Naive thymus-derived CD8-positive, alpha-beta T cell (primary cell): ENCODE data around the gene C3orf18. TPM values are rescaled to one million over a fixed set of nuclear protein-coding genes. Genes with fewer than 3 reads are reported as not detected.

Experiments used
- ATAC-seq, 2 donors: fragments of 150-1000 bp; cut with Tn5 transposase in 1 of 2; sonication (Bioruptor Pico), chemical (Tn5 transposase) in 1 of 2; 1 replicate in 1 of 2; 2 replicates in 1 of 2; pipeline ENCODE4 v1.10.0; 2021; ENCODE audit warnings: mild to moderate bottlenecking in 2 of 2, moderate library complexity in 2 of 2
- POLR2A ChIA-PET: fragments of 350-600 bp; sonication (Branson Sonifier 250); formaldehyde crosslinking; loops from one replicate; lab custom pipeline; 2021; ENCODE audit warnings: antibody characterized with exemption; lab: Charles Lee
- DNase-seq, 10 donors: peaks; one replicate each; pipeline versions ENCODE4 v3.0.0 to v3.0.0-alpha.2; 2020 to 2022
- H3K27ac Mint-ChIP-seq, 10 donors: one replicate each; pipeline ENCODE4 v1.8.0; 2020 to 2022; ENCODE audit warnings: mild to moderate bottlenecking in 10 of 10, mixed read lengths in 10 of 10, moderate library complexity in 4 of 10, inconsistent platforms in 1 of 10
- H3K27me3 Mint-ChIP-seq, 5 donors: one replicate each; pipeline ENCODE4 v1.8.0; 2021 to 2022; ENCODE audit warnings: mixed read lengths in 5 of 5
- H3K36me3 Mint-ChIP-seq, 3 donors: one replicate each; pipeline ENCODE4 v1.8.0; 2020 to 2022; ENCODE audit warnings: mixed read lengths in 3 of 3, mild to moderate bottlenecking in 2 of 3, inconsistent platforms in 1 of 3
- H3K4me1 Mint-ChIP-seq, 4 donors: one replicate each; pipeline ENCODE4 v1.8.0; 2021 to 2022; ENCODE audit warnings: mixed read lengths in 4 of 4
- H3K4me3 Mint-ChIP-seq, 10 donors: one replicate each; pipeline ENCODE4 v1.8.0; 2020 to 2022; ENCODE audit warnings: mild to moderate bottlenecking in 10 of 10, mixed read lengths in 10 of 10, moderate library complexity in 6 of 10, inconsistent platforms in 1 of 10
- H3K9me3 Mint-ChIP-seq, 9 donors: one replicate each; pipeline ENCODE4 v1.8.0; 2020 to 2022; ENCODE audit warnings: mixed read lengths in 9 of 9, mild to moderate bottlenecking in 3 of 9, inconsistent platforms in 1 of 9, moderate library complexity in 1 of 9
- polyA plus RNA-seq, 3 donors: library from polyadenylated mRNA; unstranded; fragments of 300-500 nt; fragmentation: Illumina TruSeq; gene quantifications; one replicate each; pipeline ENCODE4 v1.2.3, GENCODE V29; 2021
- total RNA-seq, 8 experiments: library from RNA in 2 of 8; stranded (reverse) in 2 of 8; gene quantifications; one replicate each; pipeline ENCODE4 v1.2.3 and lab custom pipeline; 2021 to 2026

The C3orf18 gene
- total and polyA plus RNA-seq, 5 experiments from 2014 or later: 14.1 to 18.4 (median 17.3) TPM

- Mint-ChIP-seq H3K4me1 (peaks cover 50 to 91% (median 83%) of the 10 kb centered on the region in 4 donors), H3K36me3 (peaks cover 5 to 57% (median 40%) of the 10 kb centered on the region in 3 donors)
Measured at GRCh38 chr3:50609763-50610085, 42.2 kb upstream of the C3orf18 start.

GRCh38 chr3:50609071-50609762 lies 41.7 kb upstream of the C3orf18 start:
- no peak for ATAC-seq
- H3K27me3 Mint-ChIP-seq: no peaks in the 10 kb centered on the region
- no peaks in the 10 kb centered on the region for H3K9me3 Mint-ChIP-seq
- H3K4me1 Mint-ChIP-seq: peaks cover 52 to 94% (median 86%) of the 10 kb centered on the region in 4 donors
- POLR2A ChIA-PET: interaction anchor here (0.6 to 21.2 kb wide), 12 partner anchors 7 to 310 kb away, joined by 3 to 623 read pairs (median 4); partner anchors contain the start of genes C3orf18, CYB561D2, HEMK1 and HYAL3
- no peak for DNase-seq
- peak overlapping the region; percentile 88 to 98 (median 94) for H3K27ac Mint-ChIP-seq
- H3K36me3 Mint-ChIP-seq: peaks cover 5 to 61% (median 40%) of the 10 kb centered on the region in 3 donors
- H3K4me3 Mint-ChIP-seq: peak overlapping the region; percentile 92 to 98 (median 94)

More at GRCh38 chr3:50609763-50610085, 42.2 kb upstream of the C3orf18 start:
- POLR2A ChIA-PET: interaction anchor here (0.5 to 21.2 kb wide), 12 partner anchors 10 to 1377 kb away, joined by 3 to 623 read pairs (median 4); partner anchors contain the start of genes C3orf18, CYB561D2, HEMK1 and HYAL3
- Mint-ChIP-seq H3K27me3 (no peaks in the 10 kb centered on the region), H3K27ac (peak overlapping the region; percentile 88 to 98 (median 94)), H3K9me3 (no peaks in the 10 kb centered on the region), H3K4me3 (peak overlapping the region; percentile 92 to 98 (median 94))
- ATAC-seq (no peak), DNase-seq (no peak)

- POLR2A ChIA-PET: interaction anchor here (0.9 to 21.2 kb wide), 7 partner anchors 8 to 267 kb away, joined by 3 to 623 read pairs (median 7); partner anchors contain the start of genes C3orf18, CYB561D2, HEMK1 and MAPKAPK3
- no peaks in the 10 kb centered on the region for H3K27me3 Mint-ChIP-seq
- no peak for DNase-seq
- ATAC-seq: no peak
- H3K4me3 Mint-ChIP-seq: peak overlapping the region; percentile 92 to 98 (median 94)
- H3K36me3 Mint-ChIP-seq: peaks cover 5 to 70% (median 40%) of the 10 kb centered on the region in 3 donors
- peaks cover 54 to 94% (median 86%) of the 10 kb centered on the region in 4 donors for H3K4me1 Mint-ChIP-seq
- peak overlapping the region; percentile 88 to 98 (median 94) for H3K27ac Mint-ChIP-seq
- no peaks in the 10 kb centered on the region for H3K9me3 Mint-ChIP-seq
Measured at GRCh38 chr3:50608278-50608677, 40.7 kb upstream of the C3orf18 start.

- peak overlapping the region; percentile 92 to 98 (median 94) for H3K4me3 Mint-ChIP-seq
- H3K4me1 Mint-ChIP-seq: peaks cover 57 to 94% (median 87%) of the 10 kb centered on the region in 4 donors
- H3K9me3 Mint-ChIP-seq: no peaks in the 10 kb centered on the region
- peak overlapping the region; percentile 90 to 99 (median 94) for H3K27ac Mint-ChIP-seq
- H3K27me3 Mint-ChIP-seq: no peaks in the 10 kb centered on the region
- ATAC-seq (no peak), DNase-seq (no peak)
- H3K36me3 Mint-ChIP-seq: peaks cover 5 to 70% (median 40%) of the 10 kb centered on the region in 3 donors
- POLR2A ChIA-PET: interaction anchor here (0.9 to 21.2 kb wide), 8 partner anchors 8 to 266 kb away, joined by 3 to 623 read pairs (median 6); partner anchors contain the start of genes C3orf18, CYB561D2, HEMK1 and MAPKAPK3
Measured at GRCh38 chr3:50607271-50608091, 39.9 kb upstream of the C3orf18 start.

- POLR2A ChIA-PET: interaction anchor here (1.3 to 21.2 kb wide), 5 partner anchors 7 to 157 kb away, joined by 3 to 623 read pairs (median 104); partner anchors contain the start of genes C3orf18 and HEMK1
- DNase-seq (peak; percentile 23 to 80 (median 56)), ATAC-seq (peak; percentile 64 to 73)
- Mint-ChIP-seq H3K27me3 (no peaks in the 10 kb centered on the region), H3K4me3 (peak overlapping the region; percentile 79 to 98 (median 94)), H3K9me3 (no peaks in the 10 kb centered on the region), H3K4me1 (peaks cover 62 to 96% (median 89%) of the 10 kb centered on the region in 4 donors), H3K27ac (peak overlapping the region; percentile 88 to 99 (median 94)), H3K36me3 (peaks cover 5 to 72% (median 40%) of the 10 kb centered on the region in 3 donors)
Measured at GRCh38 chr3:50606596-50606995, 39.0 kb upstream of the C3orf18 start.

GRCh38 chr3:50605901-50606326 lies 38.4 kb upstream of the C3orf18 start:
- peak overlapping the region; percentile 79 to 98 (median 94) for H3K4me3 Mint-ChIP-seq
- no peak for DNase-seq

GRCh38 chr3:50604628-50605588 lies 37.4 kb upstream of the C3orf18 start:
- Mint-ChIP-seq H3K9me3 (no peaks in the 10 kb centered on the region), H3K4me1 (peaks cover 70 to 100% (median 98%) of the 10 kb centered on the region in 4 donors), H3K36me3 (peaks cover 5 to 64% (median 33%) of the 10 kb centered on the region in 3 donors), H3K27ac (peak overlapping the region; percentile 88 to 99 (median 94)), H3K27me3 (no peaks in the 10 kb centered on the region), H3K4me3 (peak overlapping the region; percentile 79 to 98 (median 94))
- POLR2A ChIA-PET: interaction anchor here (1.1 to 21.2 kb wide), 7 partner anchors 5 to 30 kb away, joined by 3 to 623 read pairs (median 9); partner anchors contain the start of genes C3orf18, HEMK1 and MAPKAPK3
- DNase-seq (no peak), ATAC-seq (no peak)

More at GRCh38 chr3:50605901-50606326, 38.4 kb upstream of the C3orf18 start:
- Mint-ChIP-seq H3K9me3 (no peaks in the 10 kb centered on the region), H3K27me3 (no peaks in the 10 kb centered on the region), H3K36me3 (peaks cover 5 to 72% (median 40%) of the 10 kb centered on the region in 3 donors), H3K27ac (peak overlapping the region; percentile 88 to 99 (median 94)), H3K4me1 (peaks cover 67 to 100% (median 94%) of the 10 kb centered on the region in 4 donors)
- POLR2A ChIA-PET: interaction anchor here (1.1 to 21.2 kb wide), 6 partner anchors 6 to 31 kb away, joined by 3 to 623 read pairs (median 56); partner anchors contain the start of genes C3orf18 and HEMK1
- no peak for ATAC-seq

GRCh38 chr3:50604110-50604621 lies 36.6 kb upstream of the C3orf18 start:
- POLR2A ChIA-PET: interaction anchor here (1.8 to 21.2 kb wide), 3 partner anchors 13 to 29 kb away, joined by 4 to 623 read pairs (median 433); partner anchors contain the start of genes C3orf18, HEMK1 and MAPKAPK3
- Mint-ChIP-seq H3K4me3 (peak overlapping the region; percentile 11 to 96 (median 90)), H3K4me1 (peaks cover 65 to 100% (median 99%) of the 10 kb centered on the region in 4 donors), H3K9me3 (no peaks in the 10 kb centered on the region), H3K27ac (peak overlapping the region; percentile 88 to 99 (median 94)), H3K27me3 (no peaks in the 10 kb centered on the region), H3K36me3 (peaks cover 5 to 58% (median 30%) of the 10 kb centered on the region in 3 donors)
- ATAC-seq: no peak
- DNase-seq: no peak

GRCh38 chr3:50603261-50604109 lies 35.9 kb upstream of the C3orf18 start:
- Mint-ChIP-seq H3K4me3 (peak overlapping the region; percentile 11 to 96 (median 90)), H3K27me3 (no peaks in the 10 kb centered on the region), H3K9me3 (no peaks in the 10 kb centered on the region), H3K27ac (peak overlapping the region; percentile 88 to 99 (median 94)), H3K36me3 (peaks cover under 1 to 52% (median 26%) of the 10 kb centered on the region in 3 donors), H3K4me1 (peaks cover 60 to 98% (median 97%) of the 10 kb centered on the region in 4 donors)
- ATAC-seq (no peak), DNase-seq (no peak)
- POLR2A ChIA-PET: interaction anchor here (1.8 to 21.2 kb wide), 5 partner anchors 7 to 28 kb away, joined by 4 to 623 read pairs (median 104); partner anchors contain the start of genes C3orf18, CISH, HEMK1 and MAPKAPK3
